Lower leg skin (tissue), 4 donors: ENCODE measurements around the gene DSCAML1. TPM values are rescaled to one million over a fixed set of nuclear protein-coding genes. Genes with fewer than 3 reads are reported as not detected.
A peak's percentile ranks its signal among the peaks of the same experiment; 100 is the strongest.

Source experiments
- DNase-seq, 2 donors: peaks; one replicate each; pipeline ENCODE4 v3.0.0-alpha.2; 2019; ENCODE audit warnings: low spot score in 2 of 2
- H3K4me3 ChIP-seq: fragments of 200-600 bp; sonication (generic); 2 replicates; pipeline ENCODE4 v1.5.1; 2017; ENCODE audit warnings: mild to moderate bottlenecking, low read depth; ENCODE audit not compliant: poor library complexity, severe bottlenecking
- CTCF ChIP-seq, 3 donors: fragments of 450-650 bp; IDR thresholded peaks; one replicate each; pipeline ENCODE4 v1.5.1; 2016; ENCODE audit warnings: antibody characterized with exemption in 3 of 3, mild to moderate bottlenecking in 3 of 3, moderate library complexity in 2 of 3
- POLR2A ChIP-seq, 2 donors: fragments of 450-650 bp; IDR thresholded peaks; one replicate each; pipeline ENCODE4 v1.6.1; 2016 to 2017; ENCODE audit warnings: antibody characterized with exemption in 2 of 2, mild to moderate bottlenecking in 1 of 2, moderate library complexity in 1 of 2
- WGBS, 2 donors: methylation state at CpG; one replicate each; pipeline ENCODE4 v1.1.5; 2018; 5-methylcytosine and 5-hydroxymethylcytosine counted together
- intact Hi-C: fragments of 100-400 bp; cut with DNase I; formaldehyde crosslinking; loops from one replicate; pipeline ENCODE4 v1.15.0; 2023; ENCODE audit warnings: low total_unique reads
- total RNA-seq, 4 donors: library from RNA; depleted of rRNA; stranded (reverse); fragments of >200 nt; gene quantifications; one replicate each; pipeline ENCODE4 v1.1.0, GENCODE V29; 2016

The DSCAML1 gene
- total RNA-seq, 4 donors from 2014 or later = 0.07 to 0.13 (median 0.08) TPM

GRCh38 chr11:117394221-117394925, 402.6 kb downstream of the DSCAML1 start:
- TF ChIP-seq CTCF (IDR thresholded peaks at IDR 0.05) (no peak), POLR2A (IDR thresholded peaks at IDR 0.05) (no peak)
- 97 to 98% methylated on average over 13 to 14 of the region's 14 CpGs for WGBS, 2 donors
- intact Hi-C loops = no loop called here
- no peak overlapping the region for H3K4me3 ChIP-seq
- DNase-seq = no peak

- intact Hi-C loops = no loop called here
- DNase-seq = no peak
- 90 to 94% methylated on average over 8 of the region's 8 CpGs for WGBS, 2 donors
- no peak overlapping the region for H3K4me3 ChIP-seq
- TF ChIP-seq CTCF (IDR thresholded peaks at IDR 0.05) (no peak), POLR2A (IDR thresholded peaks at IDR 0.05) (no peak)
Observed at GRCh38 chr11:117392979-117393378, 404.0 kb downstream of the DSCAML1 start.

GRCh38 chr11:117392001-117392690, 404.9 kb downstream of the DSCAML1 start:
- TF ChIP-seq CTCF (IDR thresholded peaks at IDR 0.05) (no peak), POLR2A (IDR thresholded peaks at IDR 0.05) (no peak)
- intact Hi-C loops = no loop called here
- WGBS, 2 donors = 88 to 93% methylated on average over 12 of the region's 12 CpGs
- H3K4me3 ChIP-seq = no peak overlapping the region
- DNase-seq = no peak

DNA sequence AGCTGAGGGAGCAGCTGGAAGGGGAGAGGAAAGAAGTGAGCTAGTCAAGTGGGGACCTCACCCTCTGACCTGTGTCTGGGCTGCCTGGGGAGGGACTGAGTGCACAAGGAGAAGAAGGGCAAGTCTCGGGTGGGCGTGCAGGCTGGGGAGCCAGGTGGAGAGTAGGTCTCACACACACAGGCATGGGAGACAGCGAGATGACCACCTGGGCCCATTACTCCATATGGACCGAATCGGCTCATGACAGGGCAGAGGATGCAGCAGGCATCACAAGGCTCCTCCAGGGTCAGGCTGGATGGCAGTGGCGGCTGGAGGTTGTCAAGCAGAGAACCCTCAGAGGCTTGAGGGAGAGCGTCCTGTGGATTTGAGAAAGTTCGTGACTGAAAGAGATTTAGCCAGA, 405.8 kb downstream of the DSCAML1 start:
- no peak for TF ChIP-seq POLR2A (IDR thresholded peaks at IDR 0.05)
- TF ChIP-seq CTCF (IDR thresholded peaks at IDR 0.05) = no peak
- WGBS, 2 donors = 96 to 98% methylated on average over 8 of the region's 8 CpGs
- DNase-seq = peak in 1 of 2 donors; percentile 32
- intact Hi-C loops = no loop called here
- no peak overlapping the region for H3K4me3 ChIP-seq

DNA sequence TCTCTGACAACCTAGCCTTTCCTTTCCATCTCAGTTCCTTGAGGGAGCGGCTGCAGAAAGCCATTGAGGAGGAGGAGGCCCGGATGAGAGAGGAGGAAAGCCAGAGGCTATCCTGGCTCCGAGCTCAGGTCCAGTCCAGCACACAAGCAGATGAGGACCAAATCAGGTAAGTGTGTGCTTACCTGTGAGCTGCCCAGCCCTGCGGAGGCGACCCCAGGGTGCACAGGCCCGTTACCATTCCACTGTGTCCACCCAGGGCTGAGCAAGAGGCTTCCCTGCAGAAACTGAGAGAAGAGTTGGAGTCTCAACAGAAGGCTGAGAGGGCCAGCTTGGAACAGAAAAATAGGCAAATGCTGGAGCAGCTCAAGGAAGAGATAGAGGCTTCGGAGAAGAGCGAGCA, 406.3 kb downstream of the DSCAML1 start:
- intact Hi-C loops = no loop called here
- TF ChIP-seq CTCF (IDR thresholded peaks at IDR 0.05) (no peak), POLR2A (IDR thresholded peaks at IDR 0.05) (no peak)
- WGBS, 2 donors = 95% methylated on average over 8 of the region's 8 CpGs
- no peak overlapping the region for H3K4me3 ChIP-seq
- peak in 1 of 2 donors; percentile 52 for DNase-seq
